H1 (cell line): ENCODE measurements around the gene ADAMTS20.

Source experiments
- CTCF ChIP-seq, 3 experiments: IDR thresholded peaks; 1 replicate in 2 of 3; 2 replicates in 1 of 3; pipeline versions ENCODE4 v1.5.1 to v1.6.1; 2011; ENCODE audit warnings: low read length in 3 of 3, mild to moderate bottlenecking in 3 of 3, inconsistent platforms in 2 of 3, low read depth in 1 of 3, moderate library complexity in 1 of 3; ENCODE audit not compliant: insufficient read depth in 1 of 3; ENCODE audit errors: control extremely low read depth in 1 of 3
- EZH2 ChIP-seq: fragments of 200-600 bp; sonication (generic); IDR thresholded peaks from 2 replicates; pipeline ENCODE4 v1.7.1; 2012; ENCODE audit warnings: low read depth, mild to moderate bottlenecking, moderate library complexity, low read length, inconsistent platforms; ENCODE audit not compliant: severe bottlenecking

GRCh38 chr12:43402436-43402835, 149.6 kb downstream of the ADAMTS20 start:
- TF ChIP-seq EZH2 = no peak
- no peak for TF ChIP-seq CTCF (IDR thresholded peaks at IDR 0.05; ENCODE audit: control extremely low read depth in 1 of 3, insufficient read depth in 1 of 3, low read depth in 1 of 3, low read length in 3 of 3)
